ENCODE data around the gene RXFP4. TPM values are rescaled to one million over a fixed set of nuclear protein-coding genes. Genes with fewer than 3 reads are reported as not detected.

The RXFP4 gene
- total RNA-seq, 4 donors from 2014 or later, result not detected

- no peak overlapping the region for H3K27ac ChIP-seq
- peaks cover 8 to 88% (median 62%) of the 10 kb centered on the region in 3 donors for H3K36me3 ChIP-seq
- H3K27me3 ChIP-seq, result no peaks in the 10 kb centered on the region
- H3K4me3 ChIP-seq, result no peak overlapping the region
- 85 to 90% methylated on average over 7 of the region's 7 CpGs for WGBS, 2 donors
- TF ChIP-seq CTCF (IDR thresholded peaks at IDR 0.05), result no peak
- TF ChIP-seq EP300 (IDR thresholded peaks at IDR 0.05), result no peak
- TF ChIP-seq POLR2A (IDR thresholded peaks at IDR 0.05), result no peak
- no peak for DNase-seq (ENCODE audit: low spot score in 2 of 2)
- no peaks in the 10 kb centered on the region for H3K9me3 ChIP-seq
- H3K4me1 ChIP-seq, result peaks cover 0 to 51% (median 33%) of the 10 kb centered on the region in 4 donors
These were observed 22.8 kb downstream of the RXFP4 start for GRCh38 chr1:155964193-155964592.

GRCh38 chr1:155966135-155966534, 24.7 kb downstream of the RXFP4 start:
- H3K4me1 ChIP-seq, result peaks cover 0 to 71% (median 53%) of the 10 kb centered on the region in 4 donors
- WGBS, 2 donors, result 74 to 82% methylated on average over 9 of the region's 9 CpGs
- no peak overlapping the region for H3K4me3 ChIP-seq
- no peaks in the 10 kb centered on the region for H3K9me3 ChIP-seq
- no peaks in the 10 kb centered on the region for H3K27me3 ChIP-seq
- H3K36me3 ChIP-seq, result peaks cover 8 to 75% (median 49%) of the 10 kb centered on the region in 3 donors
- DNase-seq (ENCODE audit: low spot score in 2 of 2), result no peak
- TF ChIP-seq EP300 (IDR thresholded peaks at IDR 0.05), result no peak
- no peak for TF ChIP-seq POLR2A (IDR thresholded peaks at IDR 0.05)
- no peak for TF ChIP-seq CTCF (IDR thresholded peaks at IDR 0.05)
- H3K27ac ChIP-seq, result peak overlapping the region in 3 of 4 donors; percentile 65 to 87 (median 86)

- Histone ChIP-seq H3K27ac (peak overlapping the region in 3 of 4 donors; percentile 65 to 87 (median 86)), H3K4me3 (no peak overlapping the region), H3K9me3 (no peaks in the 10 kb centered on the region), H3K4me1 (peaks cover 0 to 72% (median 57%) of the 10 kb centered on the region in 4 donors), H3K27me3 (no peaks in the 10 kb centered on the region), H3K36me3 (peaks cover 5 to 69% (median 44%) of the 10 kb centered on the region in 3 donors)
- TF ChIP-seq POLR2A (IDR thresholded peaks at IDR 0.05) (no peak), EP300 (IDR thresholded peaks at IDR 0.05) (no peak), CTCF (IDR thresholded peaks at IDR 0.05) (no peak)
- no peak for DNase-seq (ENCODE audit: low spot score in 2 of 2)
- 63 to 66% methylated on average over 7 of the region's 7 CpGs for WGBS, 2 donors
These were observed 25.3 kb downstream of the RXFP4 start for GRCh38 chr1:155966750-155967149.

- H3K27me3 ChIP-seq, result no peaks in the 10 kb centered on the region
- H3K36me3 ChIP-seq, result peaks cover 5 to 62% (median 37%) of the 10 kb centered on the region in 3 donors
- TF ChIP-seq POLR2A (IDR thresholded peaks at IDR 0.05) (no peak), EP300 (IDR thresholded peaks at IDR 0.05) (peak in 1 of 2 donors; percentile 24)
- 22% methylated on average over 13 of the region's 13 CpGs for WGBS, 2 donors
- H3K4me3 ChIP-seq, result no peak overlapping the region
- DNase-seq (ENCODE audit: low spot score in 2 of 2), result no peak
- H3K27ac ChIP-seq, result peak overlapping the region; percentile 38 to 87 (median 76)
- H3K9me3 ChIP-seq, result no peaks in the 10 kb centered on the region
- peaks cover 0 to 72% (median 59%) of the 10 kb centered on the region in 4 donors for H3K4me1 ChIP-seq
These were observed 26.1 kb downstream of the RXFP4 start for GRCh38 chr1:155967341-155968050.

GRCh38 chr1:155968051-155968400, 26.6 kb downstream of the RXFP4 start:
- 52 to 65% methylated on average over 7 of the region's 7 CpGs for WGBS, 2 donors
- TF ChIP-seq CTCF (IDR thresholded peaks at IDR 0.05) (no peak), POLR2A (IDR thresholded peaks at IDR 0.05) (no peak)
- no peak overlapping the region for H3K4me3 ChIP-seq
- H3K4me1 ChIP-seq, result peaks cover 0 to 72% (median 59%) of the 10 kb centered on the region in 4 donors
- H3K9me3 ChIP-seq, result no peaks in the 10 kb centered on the region
- no peak for DNase-seq (ENCODE audit: low spot score in 2 of 2)
- no peaks in the 10 kb centered on the region for H3K27me3 ChIP-seq
- peaks cover 5 to 56% (median 32%) of the 10 kb centered on the region in 3 donors for H3K36me3 ChIP-seq
- peak overlapping the region in 3 of 4 donors; percentile 65 to 87 (median 86) for H3K27ac ChIP-seq
